CD4-positive, alpha-beta T cell treated with Interleukin-4 for 1 hour (primary cell): Measurements from ENCODE around the gene F8.

Source experiments
- DNase-seq, 2 donors: peaks; one replicate each; pipeline ENCODE4 v3.0.0-alpha.2; 2020 to 2022

The F8 gene

GRCh38 chrX:154812341-154813101, 210.0 kb downstream of the F8 start:
- no peak for DNase-seq

GRCh38 chrX:154809939-154810665, 212.4 kb downstream of the F8 start:
- no peak for DNase-seq

- no peak for DNase-seq
Observed at GRCh38 chrX:154806837-154807501, 215.6 kb downstream of the F8 start.

- no peak for DNase-seq
Observed at GRCh38 chrX:154805696-154806091, 216.8 kb downstream of the F8 start.

- peak; percentile 74 to 80 for DNase-seq
Observed at GRCh38 chrX:154804957-154805695, 217.4 kb downstream of the F8 start, which contains the start of gene MPP1. Gene MPP1, minus strand, starts transcription at chrX:154805485. Its CDS starts 112 bp downstream, at chrX:154805373.

GRCh38 chrX:154804261-154804956, 218.1 kb downstream of the F8 start:
- DNase-seq: no peak

GRCh38 chrX:154802947-154803346, 219.6 kb downstream of the F8 start:
- no peak for DNase-seq

- no peak for DNase-seq
Observed at GRCh38 chrX:154800478-154801210, 221.9 kb downstream of the F8 start.

GRCh38 chrX:154799556-154800348, 222.8 kb downstream of the F8 start:
- no peak for DNase-seq

- DNase-seq: no peak
Observed at GRCh38 chrX:154797006-154797405, 225.5 kb downstream of the F8 start.

GRCh38 chrX:154795016-154795415, 227.5 kb downstream of the F8 start:
- no peak for DNase-seq

GRCh38 chrX:154793084-154793795, 229.3 kb downstream of the F8 start:
- DNase-seq: no peak

- no peak for DNase-seq
Observed at GRCh38 chrX:154791939-154792338, 230.6 kb downstream of the F8 start.

- no peak for DNase-seq
Observed at GRCh38 chrX:154791467-154791866, 231.1 kb downstream of the F8 start.
